ENCODE measurements around the gene OR2L3.

The OR2L3 gene

DNA sequence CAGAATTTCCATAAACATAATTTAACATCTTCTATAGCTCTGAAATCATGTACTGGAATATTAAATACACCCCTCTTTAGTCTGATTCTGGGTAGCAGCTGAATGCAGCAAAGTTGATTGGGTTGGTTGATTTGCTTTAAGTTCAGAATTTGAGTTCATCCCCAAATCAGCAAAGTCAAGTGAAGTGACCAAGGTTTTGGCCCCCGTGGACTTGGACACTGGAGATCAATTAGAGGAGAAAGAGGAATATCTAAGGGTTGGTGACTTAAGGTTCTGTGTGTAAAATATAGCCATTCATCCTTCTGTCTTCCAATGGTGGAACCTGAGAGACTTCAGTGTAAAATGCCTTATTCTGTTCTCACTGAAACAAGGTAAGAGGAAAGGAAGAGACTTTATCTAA is 48.2 kb downstream of the OR2L3 start, which contains the start of gene OR2L13:
Gene OR2L13, plus strand, starts transcription at position 301 of the 400 bp plus-strand sequence. CDS start 4,192 bp downstream, outside the sequence.
- DNase-seq (ENCODE audit: low read depth): no peak
- TF ChIP-seq, protein P1, sequence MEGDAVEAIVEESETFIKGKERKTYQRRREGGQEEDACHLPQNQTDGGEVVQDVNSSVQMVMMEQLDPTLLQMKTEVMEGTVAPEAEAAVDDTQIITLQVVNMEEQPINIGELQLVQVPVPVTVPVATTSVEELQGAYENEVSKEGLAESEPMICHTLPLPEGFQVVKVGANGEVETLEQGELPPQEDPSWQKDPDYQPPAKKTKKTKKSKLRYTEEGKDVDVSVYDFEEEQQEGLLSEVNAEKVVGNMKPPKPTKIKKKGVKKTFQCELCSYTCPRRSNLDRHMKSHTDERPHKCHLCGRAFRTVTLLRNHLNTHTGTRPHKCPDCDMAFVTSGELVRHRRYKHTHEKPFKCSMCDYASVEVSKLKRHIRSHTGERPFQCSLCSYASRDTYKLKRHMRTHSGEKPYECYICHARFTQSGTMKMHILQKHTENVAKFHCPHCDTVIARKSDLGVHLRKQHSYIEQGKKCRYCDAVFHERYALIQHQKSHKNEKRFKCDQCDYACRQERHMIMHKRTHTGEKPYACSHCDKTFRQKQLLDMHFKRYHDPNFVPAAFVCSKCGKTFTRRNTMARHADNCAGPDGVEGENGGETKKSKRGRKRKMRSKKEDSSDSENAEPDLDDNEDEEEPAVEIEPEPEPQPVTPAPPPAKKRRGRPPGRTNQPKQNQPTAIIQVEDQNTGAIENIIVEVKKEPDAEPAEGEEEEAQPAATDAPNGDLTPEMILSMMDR (conservative IDR thresholded peaks at IDR 0.05; ENCODE audit: control insufficient read depth, insufficient read depth, low read depth, low read length): no peak
- no peak within 1 kb of the TSS for H3K4me3 ChIP-seq (ENCODE audit: control insufficient read depth, low read depth, low read length)

DNA sequence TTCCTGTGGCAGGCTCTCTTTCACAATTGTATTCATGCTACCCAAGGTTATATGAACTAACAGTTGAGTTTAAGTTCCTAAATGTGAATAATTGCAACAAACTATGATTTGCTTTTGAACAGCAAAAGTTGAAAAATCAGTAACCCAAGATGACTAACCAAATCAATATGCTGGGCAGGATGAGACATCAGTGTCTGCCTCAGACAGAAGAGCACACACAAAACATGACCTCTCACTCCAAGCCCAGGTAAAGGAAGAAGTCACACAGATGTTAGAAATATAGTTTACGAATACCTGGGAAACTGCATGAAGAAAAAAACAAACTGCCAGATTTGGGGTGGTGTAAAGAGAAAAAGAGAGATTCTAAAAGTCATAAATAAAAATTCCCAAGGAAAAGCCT is 51.9 kb downstream of the OR2L3 start:
- TF ChIP-seq, protein P1 (conservative IDR thresholded peaks at IDR 0.05; ENCODE audit: control insufficient read depth, insufficient read depth, low read depth, low read length): no peak
- no peak overlapping the region for H3K4me3 ChIP-seq (ENCODE audit: control insufficient read depth, low read depth, low read length)
- DNase-seq (ENCODE audit: low read depth): no peak

DNA sequence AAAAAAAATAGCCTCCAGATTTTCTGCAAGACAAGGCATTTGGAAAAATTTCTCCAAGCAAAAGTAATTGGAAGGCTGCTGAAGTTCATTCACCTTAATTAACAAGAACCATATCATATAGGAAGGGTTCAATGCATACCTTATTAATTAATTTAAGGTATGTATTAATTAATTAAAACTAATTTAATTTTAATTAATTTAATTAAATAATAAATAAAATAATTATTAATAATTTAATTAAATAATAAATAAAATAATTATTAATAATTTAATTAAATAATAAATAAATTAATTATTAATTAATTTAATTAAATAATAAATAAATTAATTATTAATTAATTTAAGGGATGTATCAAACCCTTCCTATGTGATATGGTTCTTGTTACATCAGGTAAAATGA is 56.2 kb downstream of the OR2L3 start:
- DNase-seq (ENCODE audit: low read depth): no peak
- TF ChIP-seq, protein P1 (conservative IDR thresholded peaks at IDR 0.05; ENCODE audit: control insufficient read depth, insufficient read depth, low read depth, low read length): no peak
- no peak overlapping the region for H3K4me3 ChIP-seq (ENCODE audit: control insufficient read depth, low read depth, low read length)

DNA sequence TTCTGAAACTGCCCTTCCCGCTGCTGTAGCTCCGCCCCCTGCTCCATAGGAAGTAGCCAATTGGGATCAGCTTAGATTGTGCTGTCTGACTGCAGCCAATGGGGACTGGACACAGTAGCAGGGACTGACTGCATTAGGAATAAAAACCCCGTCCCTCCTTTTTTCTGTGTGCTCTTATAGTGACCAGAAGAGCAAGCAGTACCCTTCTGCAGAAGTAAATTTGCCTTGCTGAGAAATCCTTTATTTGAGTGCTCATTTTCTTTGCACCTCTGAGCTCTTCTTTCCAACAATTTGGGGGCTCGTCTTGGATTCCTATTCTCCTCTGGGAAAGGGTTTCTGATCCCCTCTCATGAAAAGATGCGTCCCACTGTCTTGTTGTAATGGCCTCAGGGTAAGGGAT is 64.5 kb downstream of the OR2L3 start:
- no peak overlapping the region for H3K4me3 ChIP-seq (ENCODE audit: control insufficient read depth, low read depth, low read length)
- DNase-seq (ENCODE audit: low read depth): no peak
- TF ChIP-seq, protein P1 (conservative IDR thresholded peaks at IDR 0.05; ENCODE audit: control insufficient read depth, insufficient read depth, low read depth, low read length): no peak

Measured in fibroblast of mammary gland (primary cell).